Common myeloid progenitor, CD34-positive (primary cell): ENCODE results near the gene NUDC.

Experiments
- CTCF ChIA-PET: fragments of 350-600 bp; sonication (Branson Sonifier 250); formaldehyde crosslinking; loops from one replicate; lab custom pipeline; 2021; ENCODE audit warnings: antibody characterized with exemption; lab: Charles Lee
- POLR2A ChIA-PET: fragments of 350-600 bp; sonication (Branson Sonifier 250); formaldehyde crosslinking; loops from one replicate; lab custom pipeline; 2021; ENCODE audit warnings: antibody characterized with exemption; lab: Charles Lee
- DNase-seq, 3 donors: peaks; one replicate each; pipeline versions ENCODE4 v3.0.0 to v3.0.0-alpha.2; 2013
- H3K27ac ChIP-seq, 2 experiments: 1 replicate in 1 of 2; 2 replicates in 1 of 2; pipeline ENCODE4 v1.7.0; 2013; ENCODE audit warnings: inconsistent platforms in 2 of 2, low read length in 2 of 2, mild to moderate bottlenecking in 2 of 2, low read depth in 1 of 2, moderate library complexity in 1 of 2; ENCODE audit not compliant: severe bottlenecking in 2 of 2, insufficient read depth in 1 of 2, poor library complexity in 1 of 2
- H3K27me3 ChIP-seq, 5 experiments: replicated peaks in 2 of 5; 1 replicate in 3 of 5; 2 replicates in 2 of 5; pipeline versions ENCODE4 v1.6.1 to v1.7.0; 2013; ENCODE audit warnings: low read length in 4 of 5, mild to moderate bottlenecking in 2 of 5, moderate library complexity in 2 of 5, inconsistent platforms in 1 of 5; ENCODE audit not compliant: insufficient read depth in 5 of 5, control insufficient read depth in 4 of 5
- H3K36me3 ChIP-seq, 4 experiments: 1 replicate in 2 of 4; 2 replicates in 2 of 4; pipeline versions ENCODE4 v1.6.1 to v1.7.0; 2013; ENCODE audit warnings: low read length in 3 of 4, control low read depth in 1 of 4, mild to moderate bottlenecking in 1 of 4; ENCODE audit not compliant: control insufficient read depth in 4 of 4, insufficient read depth in 4 of 4
- H3K4me1 ChIP-seq, 4 experiments: 1 replicate in 3 of 4; 2 replicates in 1 of 4; pipeline versions ENCODE4 v1.6.1 to v1.7.1; 2013; ENCODE audit warnings: low read length in 3 of 4, mild to moderate bottlenecking in 3 of 4, control low read depth in 1 of 4, inconsistent platforms in 1 of 4, moderate library complexity in 1 of 4; ENCODE audit not compliant: control insufficient read depth in 4 of 4, insufficient read depth in 4 of 4; ENCODE audit errors: control extremely low read depth in 1 of 4
- H3K4me3 ChIP-seq, 7 experiments: 1 replicate in 4 of 7; 2 replicates in 3 of 7; pipeline versions ENCODE4 v1.5.1 to v1.7.0; 2013; ENCODE audit warnings: mild to moderate bottlenecking in 7 of 7, low read length in 6 of 7, moderate library complexity in 6 of 7, inconsistent platforms in 2 of 7, low read depth in 2 of 7, control low read depth in 1 of 7; ENCODE audit not compliant: insufficient read depth in 4 of 7, control insufficient read depth in 1 of 7; ENCODE audit errors: extremely low read depth in 1 of 7
- H3K9me3 ChIP-seq, 5 experiments: 1 replicate in 4 of 5; 2 replicates in 1 of 5; pipeline versions ENCODE4 v1.6.1 to v1.7.1; 2013; ENCODE audit warnings: low read length in 4 of 5, mild to moderate bottlenecking in 2 of 5, inconsistent platforms in 1 of 5, low read depth in 1 of 5, moderate library complexity in 1 of 5; ENCODE audit not compliant: control insufficient read depth in 4 of 5, insufficient read depth in 2 of 5; ENCODE audit errors: control extremely low read depth in 1 of 5
- WGBS: methylation state at CpG from one replicate; pipeline ENCODE4 v1.1.5; 2013; ENCODE audit not compliant: insufficient coverage; 5-methylcytosine and 5-hydroxymethylcytosine counted together

Gene NUDC

DNA sequence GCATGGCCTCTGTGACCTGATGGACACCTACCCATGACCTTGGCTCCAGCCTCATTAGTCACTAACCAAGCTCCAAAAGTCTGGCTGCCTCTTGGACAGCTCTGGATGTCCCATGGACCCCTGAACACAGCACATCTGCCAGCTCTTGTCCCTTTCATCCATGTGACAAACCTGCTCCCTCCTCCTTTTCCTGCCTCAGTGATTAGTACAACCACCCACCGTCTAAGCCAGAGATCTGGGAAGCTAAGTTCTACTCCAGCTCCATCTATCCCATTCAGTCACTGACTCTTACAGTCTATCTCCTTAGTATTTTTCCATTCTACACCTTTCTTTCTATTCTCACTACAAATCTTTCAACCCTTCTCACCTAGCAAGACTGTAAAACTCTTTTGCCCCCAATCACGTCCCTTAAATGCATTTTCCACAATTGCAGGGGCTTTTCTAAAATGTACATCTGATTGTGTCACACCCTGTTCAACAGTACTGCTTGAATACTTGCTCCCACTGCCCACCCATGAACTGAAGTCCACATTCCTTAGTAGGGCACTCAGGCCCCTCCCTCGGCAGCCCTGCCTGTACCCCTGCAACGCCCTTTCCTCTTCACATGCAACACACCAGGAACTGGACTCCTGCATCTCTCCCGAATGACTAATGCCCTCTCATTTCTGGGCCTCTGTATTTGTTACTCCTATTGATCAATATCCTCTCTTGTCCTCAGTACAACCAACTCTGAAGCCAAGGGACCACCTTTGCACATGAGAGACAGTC, 38.7 kb upstream of the NUDC start:
- Histone ChIP-seq H3K27ac (no peak overlapping the region), H3K36me3 (peaks cover 20 to 75% (median 53%) of the 10 kb centered on the region in 4 experiments), H3K4me1 (no peaks in the 10 kb centered on the region), H3K9me3 (no peaks in the 10 kb centered on the region), H3K4me3 (no peak overlapping the region), H3K27me3 (no peaks in the 10 kb centered on the region)
- WGBS = 97% methylated on average over 5 of the region's 5 CpGs
- ChIA-PET POLR2A (no interaction called here), CTCF (interaction anchor here (1.0 to 7.6 kb wide), 10 partner anchors 17 to 284 kb away, joined by 3 to 56 read pairs (median 8); partner anchors contain the start of gene SFN)
- no peak for DNase-seq

DNA sequence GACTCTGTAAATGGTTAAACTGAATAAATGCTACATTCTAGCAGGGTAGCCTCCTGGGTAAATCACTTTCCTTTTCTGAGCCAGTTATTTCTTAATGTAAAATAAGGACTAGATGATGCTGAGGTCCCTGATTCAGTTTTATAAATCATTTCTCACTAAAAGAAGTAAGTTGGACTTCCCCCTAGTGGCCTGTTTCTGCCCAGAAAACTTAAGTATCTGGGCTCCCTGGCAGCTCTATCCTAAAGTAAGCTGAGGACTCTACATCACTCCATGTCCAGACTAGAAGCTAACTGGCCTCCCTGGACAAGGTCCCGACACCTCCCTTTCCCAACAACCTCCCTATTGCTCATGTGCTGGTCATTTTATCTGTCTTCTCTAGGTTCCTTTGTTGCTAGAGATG, 34.4 kb upstream of the NUDC start:
- ChIA-PET CTCF (interaction anchor here (0.7 to 4.8 kb wide), 21 partner anchors 8 to 877 kb away, joined by 3 to 26 read pairs (median 4); partner anchors contain the start of genes GPATCH3 and PIGV), POLR2A (no interaction called here)
- Histone ChIP-seq H3K36me3 (peaks cover 20 to 66% (median 40%) of the 10 kb centered on the region in 4 experiments), H3K4me1 (peaks cover 3 to 21% (median 18%) of the 10 kb centered on the region in 4 experiments), H3K27me3 (no peaks in the 10 kb centered on the region), H3K4me3 (no peak overlapping the region), H3K27ac (no peak overlapping the region), H3K9me3 (no peaks in the 10 kb centered on the region)
- WGBS = no CpG with 5 or more reads among the region's 1 CpG
- peak; percentile 46 to 71 (median 67) for DNase-seq

DNA sequence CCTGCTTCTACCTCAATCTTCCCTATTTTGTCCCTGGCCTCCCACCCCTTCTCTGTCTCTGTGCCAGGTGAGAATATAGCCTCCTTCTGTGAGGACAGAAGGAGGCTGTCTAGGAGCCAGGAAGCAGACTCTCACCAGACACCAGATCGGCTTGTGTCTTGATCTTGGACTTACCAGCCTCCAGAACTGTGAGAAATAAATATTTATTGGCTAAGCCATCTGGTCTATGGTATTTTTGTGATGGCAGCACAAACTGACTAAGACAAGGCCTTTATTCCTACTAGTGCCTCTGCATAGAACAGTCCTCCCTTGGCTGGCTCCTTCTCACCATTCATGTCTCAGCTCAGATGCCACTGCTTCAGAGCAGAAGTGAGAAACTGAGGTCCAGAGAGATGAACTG, 33.3 kb upstream of the NUDC start:
- CTCF ChIA-PET = interaction anchor here (1.0 to 4.8 kb wide), 8 partner anchors 11 to 290 kb away, joined by 3 to 26 read pairs (median 5); partner anchors contain the start of genes GPATCH3 and PIGV
- peaks cover 22 to 66% (median 39%) of the 10 kb centered on the region in 4 experiments for H3K36me3 ChIP-seq

DNA sequence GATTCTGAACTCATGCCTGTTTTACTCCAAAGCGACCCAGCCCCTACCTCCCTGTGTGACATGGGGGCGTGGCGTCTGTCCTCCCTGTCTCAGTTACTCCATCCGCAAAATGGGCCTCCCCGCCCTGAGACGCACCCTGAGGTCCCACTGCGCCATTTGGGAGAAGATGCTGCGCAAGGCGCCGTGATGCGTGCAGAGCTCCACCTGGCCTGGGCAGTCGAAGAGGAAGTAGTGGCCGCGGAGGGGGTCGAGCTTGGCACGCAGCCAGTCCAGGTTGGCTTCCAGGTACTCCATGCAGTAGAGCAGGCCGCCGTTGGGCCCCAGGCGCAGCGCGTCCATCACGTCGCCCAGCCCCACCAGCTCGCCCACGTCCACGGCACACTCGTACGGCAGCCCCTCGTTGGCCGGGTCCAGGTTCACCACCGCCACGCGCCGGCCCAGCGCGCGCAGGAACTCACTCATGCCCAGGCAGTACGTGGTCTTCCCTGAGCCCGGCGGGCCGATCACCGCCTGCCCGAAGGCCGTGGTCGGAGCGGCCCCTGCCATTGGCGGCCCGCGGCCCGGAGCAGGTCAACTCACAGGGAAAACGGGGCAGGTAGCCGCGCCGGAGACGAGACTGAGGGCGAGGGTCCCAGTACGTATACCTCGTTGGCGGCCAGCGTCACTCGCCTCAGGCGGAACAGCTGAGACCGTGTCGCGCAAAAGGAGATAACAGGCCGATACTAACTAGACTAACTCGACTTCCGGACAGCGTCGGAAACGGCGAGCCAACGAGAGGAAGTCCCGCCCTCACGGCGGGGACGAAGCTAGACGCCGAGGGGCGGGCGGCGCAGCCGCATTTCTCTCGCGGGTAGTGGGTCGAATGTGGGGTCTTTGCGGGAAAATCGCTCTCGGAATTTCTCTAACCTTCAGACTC, 31.7 kb upstream of the NUDC start, which contains the start of gene GPN2:
GPN2 (minus strand) TSS at position 733 of the 916 bp plus-strand sequence; CDS start at position 546, 187 bp downstream.
- WGBS = 1% methylated on average over 84 of the region's 89 CpGs
- POLR2A ChIA-PET = interaction anchor here (0.6 to 1.7 kb wide), 4 partner anchors 10 to 56 kb away, joined by 3 to 12 read pairs (median 4); partner anchors contain the start of gene GPATCH3

More for the DNA sequence above, 33.3 kb upstream of the NUDC start:
- 100% methylated on average over 1 of the region's 1 CpG for WGBS
- no peak overlapping the region for H3K27ac ChIP-seq
- no peaks in the 10 kb centered on the region for H3K27me3 ChIP-seq
- DNase-seq = no peak
- no peaks in the 10 kb centered on the region for H3K9me3 ChIP-seq
- POLR2A ChIA-PET = no interaction called here
- H3K4me3 ChIP-seq = no peak overlapping the region
- peaks cover 3 to 21% (median 18%) of the 10 kb centered on the region in 4 experiments for H3K4me1 ChIP-seq

DNA sequence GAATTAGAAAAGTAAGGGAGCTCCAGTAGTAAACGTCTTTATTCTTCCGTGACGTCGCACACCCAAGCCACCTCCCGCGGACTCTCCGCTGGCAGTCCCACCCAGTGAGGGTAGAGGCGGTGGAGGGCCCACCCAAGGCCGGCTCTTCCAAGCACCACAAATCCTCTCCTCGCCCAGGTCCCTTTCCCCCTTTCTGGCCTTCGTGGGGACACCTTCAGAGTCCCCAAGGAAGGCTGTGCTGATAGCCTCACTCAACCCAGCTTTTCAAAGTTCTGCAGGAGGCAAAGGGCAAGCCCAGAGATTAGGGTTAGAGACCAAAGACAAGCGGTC, 31.1 kb upstream of the NUDC start:
- peak overlapping the region; percentile 72 to 89 for H3K27ac ChIP-seq
- H3K36me3 ChIP-seq = peaks cover 14 to 64% (median 46%) of the 10 kb centered on the region in 4 experiments
- peak in 1 of 3 donors; percentile 25 for DNase-seq
- no peaks in the 10 kb centered on the region for H3K9me3 ChIP-seq
- peak overlapping the region; percentile 65 to 96 (median 91) for H3K4me3 ChIP-seq
- H3K4me1 ChIP-seq = peaks cover 3 to 21% (median 18%) of the 10 kb centered on the region in 4 experiments
- CTCF ChIA-PET = interaction anchor here (0.7 to 4.8 kb wide), 5 partner anchors 9 to 282 kb away, joined by 3 to 26 read pairs (median 3); partner anchors contain the start of gene GPATCH3
- WGBS = 6% methylated on average over 12 of the region's 12 CpGs
- H3K27me3 ChIP-seq = no peaks in the 10 kb centered on the region
- POLR2A ChIA-PET = interaction anchor here (0.6 to 1.7 kb wide), 3 partner anchors 9 to 57 kb away, joined by 3 to 12 read pairs (median 4); partner anchors contain the start of gene GPATCH3

More for the DNA sequence above, 31.7 kb upstream of the NUDC start, which contains the start of gene GPN2:
- no peaks in the 10 kb centered on the region for H3K27me3 ChIP-seq
- peaks cover 16 to 66% (median 43%) of the 10 kb centered on the region in 4 experiments for H3K36me3 ChIP-seq
- peak within 1 kb of the TSS; percentile 65 to 96 (median 91) for H3K4me3 ChIP-seq
- H3K9me3 ChIP-seq = no peaks in the 10 kb centered on the region
- H3K4me1 ChIP-seq = peaks cover 3 to 21% (median 18%) of the 10 kb centered on the region in 4 experiments
- DNase-seq = peak; percentile 79 to 90 (median 85)
- CTCF ChIA-PET = interaction anchor here (0.6 to 4.8 kb wide), 7 partner anchors 9 to 296 kb away, joined by 3 to 26 read pairs (median 3); partner anchors contain the start of gene GPATCH3
- peak within 1 kb of the TSS; percentile 72 to 89 for H3K27ac ChIP-seq

DNA sequence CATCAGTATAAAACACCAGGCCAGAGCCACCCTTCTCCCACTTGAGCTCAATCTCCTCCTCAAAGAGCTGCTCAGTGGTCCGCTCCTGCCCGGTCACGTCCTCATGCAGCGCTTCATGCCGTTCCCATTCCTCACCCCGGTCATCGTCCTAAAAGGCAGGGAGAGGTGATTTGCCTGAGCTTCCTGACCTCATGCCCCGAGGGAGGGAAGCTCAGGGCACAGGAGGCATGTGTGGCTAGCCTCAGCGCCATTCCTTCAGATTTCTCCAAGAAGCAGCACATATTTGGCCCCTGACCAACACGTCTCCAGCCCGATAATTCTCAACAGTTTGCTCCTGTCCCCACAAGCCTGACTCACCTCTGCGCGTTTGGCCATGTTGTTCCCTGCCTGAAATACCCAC, 27.3 kb upstream of the NUDC start:
- 96% methylated on average over 13 of the region's 13 CpGs for WGBS
- ChIA-PET CTCF (no interaction called here), POLR2A (no interaction called here)
- no peaks in the 10 kb centered on the region for H3K27me3 ChIP-seq
- H3K27ac ChIP-seq = no peak overlapping the region
- H3K4me1 ChIP-seq = peaks cover 2 to 22% (median 21%) of the 10 kb centered on the region in 4 experiments
- no peak overlapping the region for H3K4me3 ChIP-seq
- DNase-seq = no peak
- peaks cover 13 to 55% (median 38%) of the 10 kb centered on the region in 4 experiments for H3K36me3 ChIP-seq
- H3K9me3 ChIP-seq = no peaks in the 10 kb centered on the region
